Right lobe of liver (tissue), 4 donors: ENCODE data around the gene ZGRF1.

Source experiments
- POLR2A ChIP-seq: fragments of 450-650 bp; IDR thresholded peaks from one replicate; pipeline ENCODE4 v1.6.1; 2017; ENCODE audit warnings: antibody characterized with exemption, mild to moderate bottlenecking
- TF ChIP-seq, protein P1 (sequence below), 4 donors: fragments of 200-600 bp in 3 of 4; fragments of 450-650 bp in 1 of 4; IDR thresholded peaks; one replicate each; pipeline versions ENCODE4 v1.5.1 to v1.8.0; 2016 to 2022; ENCODE audit warnings: antibody characterized with exemption in 4 of 4, mild to moderate bottlenecking in 2 of 4
- donor health status: DM: no; HTN: no; CAD: no.
- donor health status: DM: no; HTN: no; CAD: no.
- donor health status: DM: no; HTN: yes; CAD: no.

DNA sequence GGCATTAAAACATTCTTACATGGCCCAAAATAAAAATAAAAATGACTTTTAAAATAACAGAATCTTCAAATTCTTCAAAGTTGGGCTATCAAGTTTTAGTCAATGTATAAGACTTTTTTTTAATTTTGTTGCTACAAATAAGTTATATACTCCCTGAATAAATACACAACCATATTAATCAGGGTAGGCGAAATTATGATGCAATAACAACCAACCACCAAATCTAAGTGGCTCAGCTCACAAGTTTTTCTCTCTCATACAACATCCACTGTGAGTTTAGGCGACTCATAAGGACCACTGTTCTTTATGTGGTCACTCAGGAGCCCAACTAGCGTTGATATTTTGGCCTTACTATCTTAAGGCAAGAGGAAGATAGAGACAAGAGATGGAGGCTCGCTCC is 131.9 kb downstream of the ZGRF1 start:
- TF ChIP-seq POLR2A: no peak
- TF ChIP-seq, protein P1, sequence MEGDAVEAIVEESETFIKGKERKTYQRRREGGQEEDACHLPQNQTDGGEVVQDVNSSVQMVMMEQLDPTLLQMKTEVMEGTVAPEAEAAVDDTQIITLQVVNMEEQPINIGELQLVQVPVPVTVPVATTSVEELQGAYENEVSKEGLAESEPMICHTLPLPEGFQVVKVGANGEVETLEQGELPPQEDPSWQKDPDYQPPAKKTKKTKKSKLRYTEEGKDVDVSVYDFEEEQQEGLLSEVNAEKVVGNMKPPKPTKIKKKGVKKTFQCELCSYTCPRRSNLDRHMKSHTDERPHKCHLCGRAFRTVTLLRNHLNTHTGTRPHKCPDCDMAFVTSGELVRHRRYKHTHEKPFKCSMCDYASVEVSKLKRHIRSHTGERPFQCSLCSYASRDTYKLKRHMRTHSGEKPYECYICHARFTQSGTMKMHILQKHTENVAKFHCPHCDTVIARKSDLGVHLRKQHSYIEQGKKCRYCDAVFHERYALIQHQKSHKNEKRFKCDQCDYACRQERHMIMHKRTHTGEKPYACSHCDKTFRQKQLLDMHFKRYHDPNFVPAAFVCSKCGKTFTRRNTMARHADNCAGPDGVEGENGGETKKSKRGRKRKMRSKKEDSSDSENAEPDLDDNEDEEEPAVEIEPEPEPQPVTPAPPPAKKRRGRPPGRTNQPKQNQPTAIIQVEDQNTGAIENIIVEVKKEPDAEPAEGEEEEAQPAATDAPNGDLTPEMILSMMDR (IDR thresholded peaks at IDR 0.05): no peak
